ENCODE results near the gene CARF.

CARF gene

DNA sequence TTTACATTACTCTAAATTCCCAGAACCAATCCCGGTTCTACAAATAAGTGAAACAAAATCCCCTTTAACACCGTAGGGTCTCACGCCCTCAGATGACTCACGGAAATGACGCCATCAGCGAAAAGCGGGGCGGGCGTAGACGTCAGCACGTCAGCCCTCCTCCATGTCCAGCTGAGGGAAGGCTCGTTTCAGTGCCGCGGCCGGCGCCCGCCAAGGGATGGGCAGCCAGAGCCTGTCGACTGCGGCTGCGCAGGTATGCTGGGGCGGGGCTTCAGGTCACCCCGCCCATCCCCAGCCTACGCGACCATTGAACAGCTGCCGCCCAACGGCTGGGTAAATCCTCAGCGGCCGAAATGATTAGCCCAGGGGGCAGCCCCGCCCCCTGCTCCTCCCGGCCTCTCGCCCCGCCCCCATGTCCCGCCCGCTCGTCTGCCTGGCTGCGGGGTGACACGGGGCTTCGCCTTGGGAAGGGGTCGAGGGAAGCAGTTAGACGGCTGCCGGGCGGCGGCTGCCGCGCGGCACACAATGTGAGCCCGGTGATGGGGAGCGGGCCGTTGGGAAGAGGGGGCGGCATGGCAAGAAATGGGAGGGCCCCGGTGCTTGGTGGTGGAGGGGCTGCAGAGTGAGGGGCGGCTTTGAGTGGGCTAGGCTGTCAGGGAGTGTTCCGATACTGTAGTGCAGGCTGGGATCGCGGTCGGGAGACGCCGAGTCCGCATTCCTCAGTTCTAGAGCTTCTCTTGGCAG, 102.6 kb downstream of the CARF start, which contains the start of gene NBEAL1:
NBEAL1 (plus strand) TSS at position 420 of the 744 bp plus-strand sequence. CDS start 1,510 bp downstream, outside the sequence.
- peak; percentile 54 to 96 for DNase-seq (ENCODE audit: low read depth in 1 of 2, low spot score in 1 of 2)
- TF ChIP-seq JUND (IDR thresholded peaks at IDR 0.05; ENCODE audit: low read depth): no peak
- in situ Hi-C loops (cut with HindIII; ENCODE audit: low pct_unique_long_range_greater_than_20kb, low sequenced_read_pairs): no loop called here

- DNase-seq (ENCODE audit: low read depth in 1 of 2, low spot score in 1 of 2): no peak
- TF ChIP-seq JUND (IDR thresholded peaks at IDR 0.05; ENCODE audit: low read depth): no peak
- in situ Hi-C loops (cut with HindIII; ENCODE audit: low pct_unique_long_range_greater_than_20kb, low sequenced_read_pairs): no loop called here
These were observed 104.6 kb downstream of the CARF start for GRCh38 chr2:203016716-203017115.

DNA sequence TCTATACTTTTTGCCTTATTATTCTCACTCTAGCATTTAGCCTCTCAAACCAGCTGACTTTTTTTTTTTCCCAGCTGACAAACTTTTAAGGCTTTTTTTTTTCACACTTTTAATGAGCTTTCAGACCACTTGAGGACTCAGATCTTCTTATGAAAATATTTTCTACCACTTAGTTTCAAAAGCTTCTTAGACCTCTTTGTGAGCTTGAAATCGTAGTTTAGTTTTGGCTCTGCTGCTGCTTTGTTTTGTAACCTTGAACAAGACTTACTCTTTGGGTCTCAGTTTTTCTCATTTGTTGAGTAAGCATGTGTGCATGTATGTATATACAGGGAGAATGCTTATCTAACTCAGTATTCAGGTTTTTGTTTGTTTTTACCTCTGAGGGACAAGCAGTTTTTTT, 106.1 kb downstream of the CARF start:
- in situ Hi-C loops (cut with HindIII; ENCODE audit: low pct_unique_long_range_greater_than_20kb, low sequenced_read_pairs): no loop called here
- DNase-seq (ENCODE audit: low read depth in 1 of 2, low spot score in 1 of 2): no peak
- no peak for TF ChIP-seq JUND (IDR thresholded peaks at IDR 0.05; ENCODE audit: low read depth)

DNA sequence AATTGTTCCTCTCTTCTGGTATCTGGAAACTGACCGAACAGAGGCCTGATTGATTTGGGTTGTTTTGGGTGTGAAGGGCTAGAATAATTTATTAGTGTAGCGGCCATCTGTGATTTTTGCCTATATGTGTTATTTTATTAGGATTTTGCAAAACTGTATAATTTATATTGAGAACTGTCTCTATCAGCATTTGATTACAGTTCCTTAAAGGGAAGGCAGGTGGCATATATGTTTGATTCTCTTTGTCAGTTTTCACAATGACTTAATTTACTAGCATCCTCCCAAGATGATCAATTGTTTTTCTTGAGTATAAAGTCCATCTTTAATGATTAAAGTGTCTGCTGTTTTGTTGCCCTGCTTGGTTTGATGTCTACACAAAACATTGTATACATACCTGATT, 107.1 kb downstream of the CARF start:
- DNase-seq (ENCODE audit: low read depth in 1 of 2, low spot score in 1 of 2): no peak
- no peak for TF ChIP-seq JUND (IDR thresholded peaks at IDR 0.05; ENCODE audit: low read depth)
- in situ Hi-C loops (cut with HindIII; ENCODE audit: low pct_unique_long_range_greater_than_20kb, low sequenced_read_pairs): no loop called here

GRCh38 chr2:203021991-203022390, 109.9 kb downstream of the CARF start:
- in situ Hi-C loops (cut with HindIII; ENCODE audit: low pct_unique_long_range_greater_than_20kb, low sequenced_read_pairs): no loop called here
- DNase-seq (ENCODE audit: low read depth in 1 of 2, low spot score in 1 of 2): no peak
- TF ChIP-seq JUND (IDR thresholded peaks at IDR 0.05; ENCODE audit: low read depth): no peak

DNA sequence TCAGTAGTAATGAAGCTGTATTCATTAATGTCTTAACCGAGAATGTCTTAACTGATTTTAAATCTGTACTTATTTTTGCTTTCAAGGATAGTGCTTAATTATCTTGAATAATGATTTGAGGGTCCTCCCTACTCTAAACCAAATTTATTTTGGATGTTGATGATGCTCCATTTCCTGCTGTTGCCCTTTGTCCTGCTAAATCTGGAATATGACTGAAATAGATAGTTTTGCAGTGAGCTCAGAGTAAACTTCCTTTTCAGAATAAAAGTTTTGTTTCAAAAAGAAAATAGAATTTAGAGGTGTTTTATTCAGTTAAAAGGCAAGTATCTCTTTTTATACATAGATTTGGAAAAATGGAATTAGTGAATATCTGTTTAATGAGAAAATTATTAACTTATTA, 110.7 kb downstream of the CARF start:
- no peak for DNase-seq (ENCODE audit: low read depth in 1 of 2, low spot score in 1 of 2)
- in situ Hi-C loops (cut with HindIII; ENCODE audit: low pct_unique_long_range_greater_than_20kb, low sequenced_read_pairs): no loop called here

GRCh38 chr2:203025592-203025991, 113.5 kb downstream of the CARF start:
- no peak for TF ChIP-seq JUND (IDR thresholded peaks at IDR 0.05; ENCODE audit: low read depth)
- DNase-seq (ENCODE audit: low read depth in 1 of 2, low spot score in 1 of 2): no peak
- in situ Hi-C loops (cut with HindIII; ENCODE audit: low pct_unique_long_range_greater_than_20kb, low sequenced_read_pairs): no loop called here

More for the DNA sequence above, 110.7 kb downstream of the CARF start:
- TF ChIP-seq JUND (IDR thresholded peaks at IDR 0.05; ENCODE audit: low read depth): no peak

- TF ChIP-seq JUND (IDR thresholded peaks at IDR 0.05; ENCODE audit: low read depth): no peak
- no peak for DNase-seq (ENCODE audit: low read depth in 1 of 2, low spot score in 1 of 2)
- in situ Hi-C loops (cut with HindIII; ENCODE audit: low pct_unique_long_range_greater_than_20kb, low sequenced_read_pairs): no loop called here
These were observed 118.5 kb downstream of the CARF start for GRCh38 chr2:203030545-203030944.

DNA sequence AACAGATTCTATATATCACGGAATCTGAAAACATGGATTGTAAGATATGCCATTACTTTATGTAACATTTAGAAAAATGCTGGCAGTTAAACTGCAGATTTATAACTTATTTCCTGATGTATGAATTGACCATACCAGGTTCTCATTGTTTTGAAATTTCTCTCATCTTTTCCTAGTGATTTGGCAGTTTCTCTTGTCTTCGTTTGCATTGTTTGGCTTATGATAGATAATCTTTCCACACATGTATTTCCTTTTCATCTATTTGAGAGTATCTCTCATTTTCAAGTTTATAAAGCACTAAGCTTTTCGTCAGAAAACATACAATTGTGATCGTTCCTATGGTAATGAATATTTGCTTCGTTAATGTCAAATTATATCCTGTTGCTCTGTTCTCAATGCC, 118.9 kb downstream of the CARF start:
- TF ChIP-seq JUND (IDR thresholded peaks at IDR 0.05; ENCODE audit: low read depth): no peak
- in situ Hi-C loops (cut with HindIII; ENCODE audit: low pct_unique_long_range_greater_than_20kb, low sequenced_read_pairs): no loop called here
- DNase-seq (ENCODE audit: low read depth in 1 of 2, low spot score in 1 of 2): no peak

GRCh38 chr2:203033395-203033794, 121.3 kb downstream of the CARF start:
- DNase-seq (ENCODE audit: low read depth in 1 of 2, low spot score in 1 of 2): no peak
- TF ChIP-seq JUND (IDR thresholded peaks at IDR 0.05; ENCODE audit: low read depth): no peak
- in situ Hi-C loops (cut with HindIII; ENCODE audit: low pct_unique_long_range_greater_than_20kb, low sequenced_read_pairs): no loop called here

- in situ Hi-C loops (cut with HindIII; ENCODE audit: low pct_unique_long_range_greater_than_20kb, low sequenced_read_pairs): no loop called here
- no peak for TF ChIP-seq JUND (IDR thresholded peaks at IDR 0.05; ENCODE audit: low read depth)
- no peak for DNase-seq (ENCODE audit: low read depth in 1 of 2, low spot score in 1 of 2)
These were observed 123.9 kb downstream of the CARF start for GRCh38 chr2:203035879-203036470.
